A549 treated with RU486 at 1 μM for 4 hours (cell line): ENCODE results near the gene ZNF592. TPM values are rescaled to one million over a fixed set of nuclear protein-coding genes. Genes with fewer than 3 reads are reported as not detected.

Source experiments
- total RNA-seq: library from RNA; stranded (reverse); fragments of 200-300 nt; extraction: Qiagen RNA extraction; gene quantifications from 5 replicates; pipeline ENCODE4 v1.2.3, GENCODE V29; 2022; ENCODE audit warnings: low read depth

The ZNF592 gene, protein sequence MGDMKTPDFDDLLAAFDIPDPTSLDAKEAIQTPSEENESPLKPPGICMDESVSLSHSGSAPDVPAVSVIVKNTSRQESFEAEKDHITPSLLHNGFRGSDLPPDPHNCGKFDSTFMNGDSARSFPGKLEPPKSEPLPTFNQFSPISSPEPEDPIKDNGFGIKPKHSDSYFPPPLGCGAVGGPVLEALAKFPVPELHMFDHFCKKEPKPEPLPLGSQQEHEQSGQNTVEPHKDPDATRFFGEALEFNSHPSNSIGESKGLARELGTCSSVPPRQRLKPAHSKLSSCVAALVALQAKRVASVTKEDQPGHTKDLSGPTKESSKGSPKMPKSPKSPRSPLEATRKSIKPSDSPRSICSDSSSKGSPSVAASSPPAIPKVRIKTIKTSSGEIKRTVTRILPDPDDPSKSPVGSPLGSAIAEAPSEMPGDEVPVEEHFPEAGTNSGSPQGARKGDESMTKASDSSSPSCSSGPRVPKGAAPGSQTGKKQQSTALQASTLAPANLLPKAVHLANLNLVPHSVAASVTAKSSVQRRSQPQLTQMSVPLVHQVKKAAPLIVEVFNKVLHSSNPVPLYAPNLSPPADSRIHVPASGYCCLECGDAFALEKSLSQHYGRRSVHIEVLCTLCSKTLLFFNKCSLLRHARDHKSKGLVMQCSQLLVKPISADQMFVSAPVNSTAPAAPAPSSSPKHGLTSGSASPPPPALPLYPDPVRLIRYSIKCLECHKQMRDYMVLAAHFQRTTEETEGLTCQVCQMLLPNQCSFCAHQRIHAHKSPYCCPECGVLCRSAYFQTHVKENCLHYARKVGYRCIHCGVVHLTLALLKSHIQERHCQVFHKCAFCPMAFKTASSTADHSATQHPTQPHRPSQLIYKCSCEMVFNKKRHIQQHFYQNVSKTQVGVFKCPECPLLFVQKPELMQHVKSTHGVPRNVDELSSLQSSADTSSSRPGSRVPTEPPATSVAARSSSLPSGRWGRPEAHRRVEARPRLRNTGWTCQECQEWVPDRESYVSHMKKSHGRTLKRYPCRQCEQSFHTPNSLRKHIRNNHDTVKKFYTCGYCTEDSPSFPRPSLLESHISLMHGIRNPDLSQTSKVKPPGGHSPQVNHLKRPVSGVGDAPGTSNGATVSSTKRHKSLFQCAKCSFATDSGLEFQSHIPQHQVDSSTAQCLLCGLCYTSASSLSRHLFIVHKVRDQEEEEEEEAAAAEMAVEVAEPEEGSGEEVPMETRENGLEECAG (N-terminal part only)
- 16.2 to 21.8 TPM (median 19.9 TPM) in 5 replicates for total RNA-seq

DNA sequence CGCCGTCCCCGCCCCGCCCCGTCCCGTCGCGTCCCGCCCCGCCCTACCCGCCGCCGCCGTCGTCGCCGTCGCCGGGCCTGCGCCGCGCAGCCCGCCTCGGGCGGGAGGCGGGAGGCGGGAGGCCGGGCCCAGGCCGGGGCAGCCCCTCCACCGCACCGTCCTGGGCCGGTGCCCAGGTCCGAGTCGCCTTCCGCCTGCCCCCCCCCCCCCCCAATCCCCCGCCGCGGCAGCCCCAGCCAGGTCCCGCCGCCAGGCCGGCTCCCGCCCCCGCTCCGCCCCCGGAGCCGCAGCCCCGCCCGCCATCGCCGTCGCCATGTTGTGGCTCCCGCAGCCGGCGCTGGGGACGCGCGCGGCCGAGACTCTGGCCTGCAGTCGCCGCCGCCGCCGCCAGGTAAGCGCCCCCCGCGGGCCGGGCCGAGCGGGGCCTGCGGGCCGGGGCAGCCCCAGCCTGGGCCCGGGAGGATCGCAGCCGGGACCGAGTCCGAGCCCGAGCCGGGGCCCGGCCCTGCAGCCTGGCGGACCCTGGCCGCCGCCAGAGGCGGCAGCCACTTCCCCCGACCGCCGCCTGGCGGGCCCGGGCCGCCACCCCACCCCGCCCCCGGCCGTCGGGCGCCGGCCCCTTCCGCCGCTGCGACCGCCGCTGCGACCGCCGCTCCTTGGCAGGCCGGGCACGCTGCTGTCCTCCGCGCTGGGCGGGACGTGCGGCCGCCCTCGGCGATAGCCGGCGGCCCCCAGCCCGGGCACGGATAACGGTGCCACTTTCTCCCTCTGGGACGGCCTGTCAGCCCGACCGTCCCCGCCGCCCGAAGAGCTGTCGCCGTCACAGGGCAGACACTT is at the start of gene ZNF592:
Gene ZNF592 (plus strand): TSS at position 319 of the 837 bp plus-strand sequence. CDS start 34,084 bp downstream, outside the sequence.

DNA sequence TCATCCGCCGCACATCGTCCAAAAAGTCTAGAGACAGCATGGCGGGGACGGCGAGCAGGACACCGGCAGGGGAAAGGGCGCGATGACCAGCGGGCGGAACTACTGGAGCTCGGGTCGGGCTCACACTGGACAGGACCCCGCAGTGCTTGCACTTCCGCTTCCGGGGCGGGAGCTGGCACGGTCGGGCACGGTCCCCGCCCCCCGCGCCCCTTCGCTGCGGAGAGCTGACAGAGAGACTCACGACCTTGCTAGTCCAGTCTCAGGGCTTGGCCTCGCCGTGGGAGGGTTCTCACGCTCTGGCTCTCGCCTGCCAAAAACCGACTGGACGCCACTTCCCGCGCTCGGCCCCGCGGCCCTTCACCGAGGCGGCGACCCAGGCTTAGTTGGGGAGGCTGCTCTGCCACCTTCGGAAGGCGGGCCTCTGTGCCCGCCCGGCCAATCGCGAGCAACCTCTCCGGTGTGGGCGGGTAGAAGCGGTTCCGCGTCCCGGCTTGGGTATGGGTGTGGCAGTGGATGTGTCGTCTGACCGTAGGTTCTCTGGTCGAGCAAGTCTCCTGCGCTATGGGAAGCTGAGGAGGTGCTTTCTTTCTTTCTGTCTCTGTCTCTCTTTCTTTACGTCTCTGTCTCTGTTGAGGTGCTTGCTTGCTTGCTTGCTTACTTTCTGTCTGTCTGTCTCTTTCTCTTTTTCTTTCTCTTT is 32.2 kb upstream of the ZNF592 start, which contains the start of gene SEC11A:
Gene SEC11A (minus strand): TSS at position 104 of the 697 bp plus-strand sequence. CDS start 64 bp downstream, at position 40.

DNA sequence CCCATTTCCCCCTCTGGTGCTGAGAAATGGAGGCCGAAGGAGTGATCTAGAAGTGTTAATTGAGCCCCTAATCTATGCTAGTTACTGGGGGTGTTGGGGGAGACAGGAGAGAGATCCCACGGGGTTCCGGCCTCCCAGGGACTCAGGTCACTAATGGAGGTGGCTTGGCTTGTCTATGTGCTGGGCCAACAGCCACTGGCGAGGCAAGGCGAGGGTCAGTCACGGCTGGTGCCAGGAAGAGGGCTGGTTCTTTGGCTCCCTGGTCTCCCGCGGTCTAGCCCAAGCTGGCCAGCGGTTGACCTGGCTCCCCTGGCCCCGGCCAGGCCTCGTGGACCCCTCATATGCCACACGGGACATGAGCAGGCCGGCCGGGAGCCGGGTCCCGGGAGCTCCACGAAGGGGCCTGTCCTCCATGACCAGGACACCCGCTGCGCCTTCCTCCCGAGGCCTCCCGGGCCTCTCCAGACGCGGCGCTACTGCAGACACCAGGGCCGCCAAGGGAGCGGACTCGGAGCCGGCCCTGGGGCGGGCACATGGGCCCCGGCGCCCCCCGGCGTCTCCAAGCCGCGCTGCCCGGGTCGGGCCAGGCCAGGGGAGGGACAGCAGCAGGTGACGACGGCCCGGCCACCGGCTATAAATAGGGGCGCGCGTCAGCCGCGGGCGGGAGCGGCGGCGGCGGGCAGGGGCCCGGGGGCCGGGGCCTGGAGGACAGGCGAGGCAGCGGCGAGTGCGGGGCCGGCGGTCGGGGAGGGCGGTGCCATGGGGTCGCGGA is 68.5 kb downstream of the ZNF592 start, which contains the start of gene ALPK3:
Gene ALPK3 (plus strand): TSS at position 663 of the 772 bp plus-strand sequence. CDS start 97 bp downstream, at position 760.

Other genes starting within 250 kb of the ZNF592 start
- 12.7 to 17.0 TPM (median 14.8 TPM) in 5 replicates for gene ZSCAN2, start 147.6 kb upstream of the ZNF592 start, total RNA-seq
- 37.3 to 48.7 TPM (median 37.8 TPM) in 5 replicates for gene WDR73, start 94.3 kb upstream of the ZNF592 start, total RNA-seq
- gene NMB, start 90.4 kb upstream of the ZNF592 start, total RNA-seq = 16.4 to 29.4 TPM (median 26.3 TPM) in 5 replicates
- 294 to 472 TPM (median 333 TPM) in 5 replicates for gene SEC11A, start 32.5 kb upstream of the ZNF592 start, total RNA-seq
- 0.02 to 0.12 TPM (median 0.09 TPM) in 5 replicates for gene ALPK3, start 68.8 kb downstream of the ZNF592 start, total RNA-seq
- gene SLC28A1, start 136.1 kb downstream of the ZNF592 start, total RNA-seq = 0.07 TPM in 1 of 5 replicates, not detected in the others
- gene PDE8A, start 233.3 kb downstream of the ZNF592 start, total RNA-seq = 24.2 to 32.4 TPM (median 29.2 TPM) in 5 replicates